Activated T-cell treated with anti-CD3 and anti-CD28 coated beads, Interleukin-2, amount 50 U/mL, for 4 hours (primary cell): ENCODE results near the gene CRIM1. TPM values are rescaled to one million over a fixed set of nuclear protein-coding genes. Genes with fewer than 3 reads are reported as not detected.

ENCODE experiments used
- ATAC-seq, 2 donors: fragments of 200-7000 bp; cut with Tn5 transposase; one replicate each; pipeline ENCODE4 v1.10.0; 2021
- DNase-seq: peaks from one replicate; pipeline ENCODE4 v3.0.0-alpha.2; 2020
- H3K27me3 Mint-ChIP-seq: one replicate; pipeline ENCODE4 v1.8.0; 2021; ENCODE audit warnings: low read depth, mixed read lengths
- H3K36me3 Mint-ChIP-seq: one replicate; pipeline ENCODE4 v1.8.0; 2022; ENCODE audit warnings: mixed read lengths; ENCODE audit not compliant: insufficient read depth
- H3K4me1 Mint-ChIP-seq: one replicate; pipeline ENCODE4 v1.8.0; 2021; ENCODE audit warnings: low read depth, mixed read lengths
- H3K4me3 Mint-ChIP-seq: one replicate; pipeline ENCODE4 v1.8.0; 2021; ENCODE audit warnings: mild to moderate bottlenecking, moderate library complexity, mixed read lengths
- H3K9me3 Mint-ChIP-seq: one replicate; pipeline ENCODE4 v1.8.0; 2021; ENCODE audit warnings: mixed read lengths
- total RNA-seq, 3 donors: library from RNA; stranded (reverse); gene quantifications; one replicate each; pipeline ENCODE4 v1.2.1, GENCODE V29; 2021

Gene CRIM1
- total RNA-seq, 3 donors from 2014 or later, result 17.9 to 23.8 (median 22.9) TPM

- DNase-seq, result no peak
- no peaks in the 10 kb centered on the region for H3K9me3 Mint-ChIP-seq
- no peaks in the 10 kb centered on the region for H3K4me1 Mint-ChIP-seq
- H3K36me3 Mint-ChIP-seq, result peaks cover 47% of the 10 kb centered on the region
- no peaks in the 10 kb centered on the region for H3K27me3 Mint-ChIP-seq
- no peak for ATAC-seq
- no peak overlapping the region for H3K4me3 Mint-ChIP-seq
Observed at GRCh38 chr2:36572054-36572718, 216.6 kb downstream of the CRIM1 start.

- H3K9me3 Mint-ChIP-seq, result no peaks in the 10 kb centered on the region
- peaks cover 46% of the 10 kb centered on the region for H3K36me3 Mint-ChIP-seq
- no peak overlapping the region for H3K4me3 Mint-ChIP-seq
- DNase-seq (no peak), ATAC-seq (no peak)
- no peaks in the 10 kb centered on the region for H3K27me3 Mint-ChIP-seq
- no peaks in the 10 kb centered on the region for H3K4me1 Mint-ChIP-seq
Observed at GRCh38 chr2:36572719-36573059, 217.1 kb downstream of the CRIM1 start.

DNA sequence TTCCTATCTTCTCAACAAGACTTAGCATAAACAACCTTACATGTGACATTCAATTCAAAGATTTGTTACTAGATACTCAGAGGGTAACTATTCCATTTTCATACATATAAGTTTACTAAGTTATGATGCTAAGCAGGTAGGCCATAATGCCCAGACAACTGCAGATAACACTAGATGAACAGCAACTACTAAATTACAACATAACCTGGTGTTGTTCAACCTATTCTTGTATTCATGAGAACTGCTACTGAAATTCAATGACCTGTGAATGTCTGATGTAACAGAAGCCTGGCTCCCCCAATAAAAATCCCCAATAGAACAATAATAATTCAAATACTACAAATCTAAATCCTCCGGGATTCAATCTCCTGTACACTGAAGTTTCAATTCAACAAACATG, 217.6 kb downstream of the CRIM1 start:
- no peak for DNase-seq
- Mint-ChIP-seq H3K4me3 (no peak overlapping the region), H3K27me3 (no peaks in the 10 kb centered on the region), H3K4me1 (no peaks in the 10 kb centered on the region), H3K36me3 (peaks cover 46% of the 10 kb centered on the region), H3K9me3 (no peaks in the 10 kb centered on the region)
- no peak for ATAC-seq

GRCh38 chr2:36574560-36574959, 219.0 kb downstream of the CRIM1 start:
- peaks cover 3% of the 10 kb centered on the region for H3K4me1 Mint-ChIP-seq
- no peaks in the 10 kb centered on the region for H3K27me3 Mint-ChIP-seq
- no peaks in the 10 kb centered on the region for H3K9me3 Mint-ChIP-seq
- no peak overlapping the region for H3K4me3 Mint-ChIP-seq
- ATAC-seq (no peak), DNase-seq (no peak)
- peaks cover 60% of the 10 kb centered on the region for H3K36me3 Mint-ChIP-seq

DNA sequence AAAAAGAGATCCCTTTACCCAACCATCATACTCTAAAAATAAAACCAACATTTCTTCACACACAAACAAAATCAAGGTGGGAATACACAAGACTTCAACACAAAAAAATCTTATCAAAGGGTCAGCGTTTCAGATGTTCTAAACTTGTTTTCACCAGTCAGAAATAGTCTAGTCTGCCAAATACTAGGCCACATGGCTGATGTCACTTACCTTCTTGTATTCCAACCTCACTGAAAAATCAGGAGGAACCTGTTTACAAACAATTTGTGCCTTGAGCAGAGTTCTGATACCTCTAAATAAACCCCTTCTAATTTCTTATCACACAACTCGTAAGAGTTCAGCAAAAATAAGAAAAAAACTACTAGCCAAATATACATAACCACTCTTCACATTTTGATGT, 222.3 kb downstream of the CRIM1 start:
- peaks cover 3% of the 10 kb centered on the region for H3K4me1 Mint-ChIP-seq
- no peaks in the 10 kb centered on the region for H3K27me3 Mint-ChIP-seq
- ATAC-seq (no peak), DNase-seq (no peak)
- H3K4me3 Mint-ChIP-seq, result no peak overlapping the region
- no peaks in the 10 kb centered on the region for H3K9me3 Mint-ChIP-seq
- H3K36me3 Mint-ChIP-seq, result peaks cover 68% of the 10 kb centered on the region

- Mint-ChIP-seq H3K4me1 (peaks cover 3% of the 10 kb centered on the region), H3K27me3 (no peaks in the 10 kb centered on the region), H3K9me3 (no peaks in the 10 kb centered on the region), H3K4me3 (no peak overlapping the region), H3K36me3 (peaks cover 62% of the 10 kb centered on the region)
- DNase-seq, result no peak
- ATAC-seq, result peak; percentile 32 to 37
Observed at GRCh38 chr2:36578343-36579296, 223.0 kb downstream of the CRIM1 start.

GRCh38 chr2:36579297-36579664, 223.7 kb downstream of the CRIM1 start:
- H3K4me3 Mint-ChIP-seq, result no peak overlapping the region
- peaks cover 61% of the 10 kb centered on the region for H3K36me3 Mint-ChIP-seq
- H3K27me3 Mint-ChIP-seq, result no peaks in the 10 kb centered on the region
- DNase-seq, result no peak
- no peaks in the 10 kb centered on the region for H3K9me3 Mint-ChIP-seq
- H3K4me1 Mint-ChIP-seq, result peaks cover 3% of the 10 kb centered on the region
- no peak for ATAC-seq

GRCh38 chr2:36582538-36582937, 227.0 kb downstream of the CRIM1 start:
- Mint-ChIP-seq H3K27me3 (no peaks in the 10 kb centered on the region), H3K4me3 (no peak overlapping the region), H3K4me1 (peaks cover 3% of the 10 kb centered on the region), H3K36me3 (peaks cover 65% of the 10 kb centered on the region), H3K9me3 (no peaks in the 10 kb centered on the region)
- ATAC-seq (no peak), DNase-seq (no peak)

- Mint-ChIP-seq H3K4me1 (peaks cover 3% of the 10 kb centered on the region), H3K4me3 (no peak overlapping the region), H3K36me3 (peaks cover 64% of the 10 kb centered on the region), H3K27me3 (no peaks in the 10 kb centered on the region), H3K9me3 (no peaks in the 10 kb centered on the region)
- no peak for DNase-seq
- no peak for ATAC-seq
Observed at GRCh38 chr2:36582951-36583350, 227.4 kb downstream of the CRIM1 start.

GRCh38 chr2:36584148-36584794, 228.7 kb downstream of the CRIM1 start:
- Mint-ChIP-seq H3K9me3 (no peaks in the 10 kb centered on the region), H3K36me3 (peaks cover 51% of the 10 kb centered on the region)

GRCh38 chr2:36586672-36587071, 231.1 kb downstream of the CRIM1 start:
- H3K4me1 Mint-ChIP-seq, result peaks cover 2% of the 10 kb centered on the region
- ATAC-seq (no peak), DNase-seq (no peak)
- H3K9me3 Mint-ChIP-seq, result no peaks in the 10 kb centered on the region
- no peaks in the 10 kb centered on the region for H3K27me3 Mint-ChIP-seq
- H3K36me3 Mint-ChIP-seq, result peaks cover 42% of the 10 kb centered on the region
- no peak overlapping the region for H3K4me3 Mint-ChIP-seq

More at GRCh38 chr2:36584148-36584794, 228.7 kb downstream of the CRIM1 start:
- no peaks in the 10 kb centered on the region for H3K27me3 Mint-ChIP-seq
- no peak for DNase-seq
- no peaks in the 10 kb centered on the region for H3K4me1 Mint-ChIP-seq
- ATAC-seq, result no peak
- no peak overlapping the region for H3K4me3 Mint-ChIP-seq

DNA sequence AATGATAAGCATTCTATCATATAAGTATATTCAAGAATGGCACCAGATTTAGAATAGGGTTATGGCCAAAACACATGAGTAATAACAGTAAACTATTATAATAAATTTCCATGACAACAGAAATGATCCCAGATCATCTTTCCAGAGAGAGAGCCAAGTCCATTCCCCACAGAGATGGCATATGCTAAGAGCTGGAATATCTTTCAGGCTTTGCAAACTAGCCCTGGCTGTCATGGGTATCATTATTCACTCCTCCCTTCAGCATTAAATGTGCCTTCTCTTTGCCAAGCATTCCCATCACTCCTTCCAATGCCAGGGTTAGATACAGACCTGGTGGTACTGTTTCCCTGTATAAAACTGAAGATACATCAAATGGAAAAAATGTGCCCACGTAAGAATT, 231.5 kb downstream of the CRIM1 start:
- Mint-ChIP-seq H3K27me3 (no peaks in the 10 kb centered on the region), H3K4me1 (peaks cover 2% of the 10 kb centered on the region), H3K36me3 (peaks cover 40% of the 10 kb centered on the region)

DNA sequence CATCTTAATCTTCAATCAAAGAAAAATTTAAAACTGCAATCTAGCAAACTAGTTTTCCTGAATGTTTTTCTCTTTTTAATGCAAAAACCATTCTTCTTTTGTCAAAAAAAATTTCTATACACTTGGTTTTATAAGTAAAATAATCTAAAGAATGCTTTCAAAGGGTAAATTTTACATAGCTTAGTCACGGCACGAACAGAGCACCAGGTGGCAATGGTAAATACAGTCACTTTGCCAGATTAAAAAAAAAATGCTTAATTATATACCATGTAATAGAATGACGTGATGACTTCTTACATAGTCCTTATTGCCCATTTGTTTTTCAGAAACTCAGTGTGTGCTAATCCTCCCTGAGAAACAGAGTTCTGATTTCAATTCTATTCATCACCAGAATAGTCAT, 232.0 kb downstream of the CRIM1 start:
- Mint-ChIP-seq H3K36me3 (peaks cover 40% of the 10 kb centered on the region), H3K9me3 (no peaks in the 10 kb centered on the region), H3K27me3 (no peaks in the 10 kb centered on the region), H3K4me1 (peaks cover 2% of the 10 kb centered on the region), H3K4me3 (no peak overlapping the region)
- no peak for ATAC-seq
- no peak for DNase-seq

More for the DNA sequence above, 231.5 kb downstream of the CRIM1 start:
- Mint-ChIP-seq H3K9me3 (no peaks in the 10 kb centered on the region), H3K4me3 (no peak overlapping the region)
- DNase-seq, result no peak
- ATAC-seq, result no peak

- ATAC-seq, result no peak
- peaks cover 9% of the 10 kb centered on the region for H3K4me1 Mint-ChIP-seq
Observed at GRCh38 chr2:36589230-36589630, 233.7 kb downstream of the CRIM1 start.

More at GRCh38 chr2:36589230-36589630, 233.7 kb downstream of the CRIM1 start:
- Mint-ChIP-seq H3K4me3 (no peak overlapping the region), H3K36me3 (peaks cover 37% of the 10 kb centered on the region), H3K27me3 (no peaks in the 10 kb centered on the region), H3K9me3 (no peaks in the 10 kb centered on the region)
- no peak for DNase-seq
